ENCODE data around the gene CYTH3. TPM values are rescaled to one million over a fixed set of nuclear protein-coding genes. Genes with fewer than 3 reads are reported as not detected.
A peak's percentile ranks its signal among the peaks of the same experiment; 100 is the strongest.

CYTH3 gene
- total and polyA plus RNA-seq, 12 donors: 15.9 to 27.9 (median 20.5) TPM

DNA sequence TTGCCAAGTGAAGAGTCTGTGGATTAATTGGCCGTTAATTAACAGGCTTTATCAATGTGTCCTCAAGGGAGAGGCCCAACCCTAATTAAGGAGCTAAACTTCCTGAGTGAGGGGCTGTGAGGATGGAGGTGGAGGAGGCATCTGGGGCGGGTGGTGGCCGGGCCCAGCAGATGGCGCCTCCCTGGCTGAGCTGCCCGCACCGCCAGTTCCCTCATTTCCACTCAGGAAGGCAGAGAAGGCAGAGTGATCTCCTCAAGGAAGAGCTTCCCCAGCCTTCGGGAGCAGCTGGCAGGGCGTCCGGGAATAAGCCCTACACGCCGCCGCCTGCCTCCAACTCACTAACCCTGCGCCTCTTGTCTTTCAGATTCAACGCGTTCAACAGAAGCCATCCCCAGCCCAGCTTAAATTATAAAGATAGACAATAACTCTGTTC, 112.2 kb downstream of the CYTH3 start:
- peak; percentile 31 to 73 (median 67) for ATAC-seq
- intact Hi-C loops (cut with DNase I): loop anchor here (1.0 to 10.0 kb wide), 11 partner anchors 65 to 163 kb away; partner anchors contain the start of gene CYTH3 (in 8 of the 10)
- WGBS, 2 donors: 16 to 27% methylated on average over 15 of the region's 15 CpGs
- peak overlapping the region in 9 of 10 donors; percentile 30 to 91 (median 42) for H3K27ac ChIP-seq
- no peaks in the 10 kb centered on the region for H3K27me3 ChIP-seq
- H3K36me3 ChIP-seq: peaks cover 0 to 95% (median 41%) of the 10 kb centered on the region in 9 donors
- no peaks in the 10 kb centered on the region for H3K9me3 ChIP-seq
- TF ChIP-seq, protein P1, sequence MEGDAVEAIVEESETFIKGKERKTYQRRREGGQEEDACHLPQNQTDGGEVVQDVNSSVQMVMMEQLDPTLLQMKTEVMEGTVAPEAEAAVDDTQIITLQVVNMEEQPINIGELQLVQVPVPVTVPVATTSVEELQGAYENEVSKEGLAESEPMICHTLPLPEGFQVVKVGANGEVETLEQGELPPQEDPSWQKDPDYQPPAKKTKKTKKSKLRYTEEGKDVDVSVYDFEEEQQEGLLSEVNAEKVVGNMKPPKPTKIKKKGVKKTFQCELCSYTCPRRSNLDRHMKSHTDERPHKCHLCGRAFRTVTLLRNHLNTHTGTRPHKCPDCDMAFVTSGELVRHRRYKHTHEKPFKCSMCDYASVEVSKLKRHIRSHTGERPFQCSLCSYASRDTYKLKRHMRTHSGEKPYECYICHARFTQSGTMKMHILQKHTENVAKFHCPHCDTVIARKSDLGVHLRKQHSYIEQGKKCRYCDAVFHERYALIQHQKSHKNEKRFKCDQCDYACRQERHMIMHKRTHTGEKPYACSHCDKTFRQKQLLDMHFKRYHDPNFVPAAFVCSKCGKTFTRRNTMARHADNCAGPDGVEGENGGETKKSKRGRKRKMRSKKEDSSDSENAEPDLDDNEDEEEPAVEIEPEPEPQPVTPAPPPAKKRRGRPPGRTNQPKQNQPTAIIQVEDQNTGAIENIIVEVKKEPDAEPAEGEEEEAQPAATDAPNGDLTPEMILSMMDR (IDR thresholded peaks at IDR 0.05): peak; percentile 53 to 87 (median 76)
- peak; percentile 70 to 71 for DNase-seq
- peaks cover 20 to 61% (median 35%) of the 10 kb centered on the region in 9 donors for H3K4me1 ChIP-seq
- no peak overlapping the region for H3K4me3 ChIP-seq

DNA sequence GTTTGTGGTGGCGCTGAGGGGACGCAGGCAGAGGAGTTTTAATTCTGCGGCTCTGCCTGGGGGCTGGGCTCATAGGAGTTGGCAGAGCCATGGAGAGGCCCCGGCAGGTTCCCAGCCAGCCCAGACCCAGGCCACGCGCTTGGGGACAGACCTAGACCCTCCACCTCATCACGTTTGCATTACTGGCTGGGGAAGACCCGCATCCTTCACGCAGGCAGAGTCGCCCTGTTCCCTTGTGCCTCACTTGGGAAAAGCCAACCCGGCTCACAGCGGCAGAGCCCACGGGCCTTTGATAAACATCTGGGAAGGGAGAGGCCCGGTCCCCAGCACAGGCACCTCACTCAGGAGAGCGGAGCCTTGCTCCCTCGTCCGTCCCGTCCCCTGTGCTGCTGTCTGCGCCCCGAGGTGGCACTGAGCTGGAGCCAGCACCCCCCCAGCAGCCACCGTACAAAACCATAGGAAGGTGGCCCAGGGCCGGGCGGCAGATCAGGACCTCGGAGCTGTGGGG, 112.8 kb downstream of the CYTH3 start:
- WGBS, 2 donors: 48 to 59% methylated on average over 24 of the region's 24 CpGs
- TF ChIP-seq, protein P1 (IDR thresholded peaks at IDR 0.05): no peak
- Histone ChIP-seq H3K27me3 (no peaks in the 10 kb centered on the region), H3K36me3 (peaks cover 0 to 95% (median 42%) of the 10 kb centered on the region in 9 donors), H3K27ac (peak overlapping the region in 8 of 10 donors; percentile 32 to 91 (median 46)), H3K4me3 (no peak overlapping the region), H3K9me3 (no peaks in the 10 kb centered on the region), H3K4me1 (peaks cover 20 to 55% (median 35%) of the 10 kb centered on the region in 9 donors)
- DNase-seq (no peak), ATAC-seq (no peak)
- intact Hi-C loops (cut with DNase I): loop anchor here (1.0 to 10.0 kb wide), 12 partner anchors 65 to 168 kb away; partner anchors contain the start of gene CYTH3 (in 8 of the 10)

DNA sequence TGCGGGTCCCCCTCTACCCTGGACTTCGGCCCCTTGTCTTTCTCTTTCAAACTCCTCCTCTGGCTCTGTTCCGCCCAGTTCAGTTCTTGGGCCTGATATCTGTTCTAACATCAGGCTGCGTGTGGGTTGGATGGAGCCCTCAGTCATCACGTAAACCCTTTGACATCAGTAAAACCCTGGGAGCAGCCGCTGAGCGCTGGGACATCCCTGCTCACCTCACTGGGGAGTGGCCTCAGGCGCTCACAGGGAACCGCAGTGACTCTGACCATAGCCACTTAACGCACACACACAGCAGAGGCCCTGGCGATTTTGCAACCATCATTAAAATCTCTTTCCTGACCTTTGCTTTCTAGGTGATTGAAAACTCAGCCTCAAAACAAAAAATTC, 113.3 kb downstream of the CYTH3 start:
- intact Hi-C loops (cut with DNase I): loop anchor here in 3 of 10 donors (1.0 to 5.0 kb wide), 3 partner anchors 163 to 168 kb away; no protein-coding TSS in a partner anchor
- WGBS, 2 donors: 87 to 90% methylated on average over 11 of the region's 11 CpGs
- Histone ChIP-seq H3K27ac (peak overlapping the region in 3 of 10 donors; percentile 33 to 91 (median 89)), H3K9me3 (no peaks in the 10 kb centered on the region), H3K4me1 (peaks cover 20 to 50% (median 35%) of the 10 kb centered on the region in 9 donors), H3K4me3 (no peak overlapping the region), H3K27me3 (no peaks in the 10 kb centered on the region), H3K36me3 (peaks cover 0 to 95% (median 43%) of the 10 kb centered on the region in 9 donors)
- DNase-seq (no peak), ATAC-seq (no peak)
- TF ChIP-seq, protein P1 (IDR thresholded peaks at IDR 0.05): no peak

DNA sequence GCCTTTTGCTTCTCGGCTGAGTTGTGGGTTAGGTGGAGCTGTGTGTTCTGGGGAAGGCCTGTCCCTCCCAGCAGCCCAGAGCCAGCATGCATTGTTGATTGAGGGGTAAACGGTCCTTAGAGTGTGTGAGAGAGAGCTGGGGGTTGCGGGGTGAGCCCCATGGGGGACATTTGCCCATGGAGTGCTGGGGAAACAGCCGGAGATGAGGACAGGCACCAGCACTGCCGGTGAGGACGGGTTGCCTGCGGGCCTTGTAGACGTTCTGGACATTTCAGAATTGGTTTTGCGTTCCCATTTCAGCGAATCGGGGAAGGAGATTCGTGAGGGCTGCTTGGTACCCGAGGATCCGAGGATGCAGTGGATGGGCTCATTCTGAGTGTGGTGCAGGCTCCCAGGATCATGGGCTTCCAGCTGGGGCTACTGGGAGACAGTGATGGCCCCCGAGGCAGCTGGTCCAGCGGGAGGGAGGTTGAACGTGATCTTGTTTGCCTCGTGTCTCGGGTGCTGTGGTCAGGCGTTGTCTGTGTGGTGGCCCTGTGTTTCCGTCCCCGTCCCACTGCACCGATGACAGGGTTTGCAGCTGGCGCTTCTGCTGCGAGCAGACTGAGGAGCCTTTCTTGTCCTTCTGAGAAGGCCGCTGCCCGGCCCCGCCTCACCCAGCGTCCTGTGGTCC, 113.9 kb downstream of the CYTH3 start:
- Histone ChIP-seq H3K27ac (no peak overlapping the region), H3K27me3 (no peaks in the 10 kb centered on the region), H3K9me3 (no peaks in the 10 kb centered on the region), H3K4me3 (no peak overlapping the region), H3K4me1 (peaks cover 20 to 44% (median 35%) of the 10 kb centered on the region in 9 donors), H3K36me3 (peaks cover 0 to 95% (median 49%) of the 10 kb centered on the region in 9 donors)
- no peak for DNase-seq
- intact Hi-C loops (cut with DNase I): loop anchor here in 3 of 10 donors (1.0 to 5.0 kb wide), 3 partner anchors 164 to 169 kb away; no protein-coding TSS in a partner anchor
- 92% methylated on average over 29 of the region's 29 CpGs for WGBS, 2 donors
- no peak for ATAC-seq
- TF ChIP-seq, protein P1 (IDR thresholded peaks at IDR 0.05): no peak

Data from heart right ventricle (tissue), 16 donors.